ENCODE measurements around the gene WDR38.
"Not testable (repeated sequence)": the region's sequence is repeated elsewhere in the genome, so short reads cannot be mapped to it uniquely, and the experiment has no call there.

Gene WDR38

DNA sequence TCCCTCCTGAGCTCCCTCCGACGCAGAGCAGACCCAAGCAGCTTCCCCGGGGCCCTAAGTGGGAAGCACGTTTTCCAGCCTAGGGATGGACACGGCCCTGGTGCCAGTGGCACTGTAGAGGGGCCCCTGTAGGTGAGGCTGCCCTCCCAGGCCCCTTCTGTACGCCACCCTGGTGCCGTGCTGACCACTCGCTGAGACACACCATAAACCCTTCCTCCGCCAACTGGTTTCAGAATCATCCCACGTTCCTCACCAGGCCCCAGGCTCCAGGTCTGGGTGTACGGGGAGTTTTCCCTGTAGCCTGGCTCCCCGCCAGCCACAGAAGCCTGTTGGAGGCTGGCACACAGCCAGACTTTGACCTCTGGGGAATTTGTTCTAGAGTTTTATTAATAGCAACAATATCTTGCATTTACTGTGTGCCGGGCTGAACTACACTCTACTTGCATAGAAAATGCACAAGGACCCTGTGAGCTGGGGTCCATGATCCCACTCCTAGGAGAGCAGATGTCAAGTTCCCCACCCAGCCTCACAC, 18.2 kb upstream of the WDR38 start:
- H3K9ac ChIP-seq (ENCODE audit: insufficient read length, low read depth), result no peak overlapping the region
- peaks cover 6% of the 10 kb centered on the region for H3K4me1 ChIP-seq (ENCODE audit: insufficient read depth, insufficient read length)
- no peak for DNase-seq (ENCODE audit: low read depth, low spot score)
- TF ChIP-seq YY1 (IDR thresholded peaks at IDR 0.05; ENCODE audit: insufficient read depth, insufficient read length), result no peak
- TF ChIP-seq ZNF274 (IDR thresholded peaks at IDR 0.05; ENCODE audit: low read depth, low read length), result no peak
- no peak for TF ChIP-seq SUZ12 (IDR thresholded peaks at IDR 0.05; ENCODE audit: extremely low read depth, insufficient read depth, insufficient read length)
- H3K27me3 ChIP-seq (ENCODE audit: insufficient read depth, insufficient read length), result no peaks in the 10 kb centered on the region
- no peaks in the 10 kb centered on the region for H3K36me3 ChIP-seq (ENCODE audit: insufficient read depth, insufficient read length, low read length)
- no peaks in the 10 kb centered on the region for H3K9me3 ChIP-seq (ENCODE audit: insufficient read depth, low read length)
- no peak overlapping the region for H3K4me3 ChIP-seq (ENCODE audit: insufficient read length, low read depth)

DNA sequence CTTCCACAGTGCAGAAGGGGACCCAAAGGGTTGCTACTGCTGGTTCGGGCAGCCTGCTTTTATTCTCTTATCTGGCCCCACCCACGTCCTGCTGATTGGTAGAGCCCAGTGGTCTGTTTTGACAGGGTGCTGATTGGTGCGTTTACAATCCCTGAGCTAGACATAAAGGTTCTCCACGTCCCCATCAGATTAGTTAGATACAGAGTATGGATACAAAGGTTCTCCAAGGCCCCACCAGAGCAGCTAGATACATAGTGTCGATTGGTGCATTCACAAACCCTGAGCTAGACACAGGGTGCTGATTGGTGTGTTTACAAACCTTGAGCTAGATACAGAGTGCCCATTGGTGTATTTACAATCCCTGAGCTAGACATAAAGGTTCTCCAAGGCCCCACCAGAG, 15.1 kb upstream of the WDR38 start:
- H3K27me3 ChIP-seq (ENCODE audit: insufficient read depth, insufficient read length); DNase-seq (ENCODE audit: low read depth, low spot score); H3K36me3 ChIP-seq (ENCODE audit: insufficient read depth, insufficient read length, low read length); H3K4me1 ChIP-seq (ENCODE audit: insufficient read depth, insufficient read length); H3K9ac ChIP-seq (ENCODE audit: insufficient read length, low read depth); H3K9me3 ChIP-seq (ENCODE audit: insufficient read depth, low read length); H3K4me3 ChIP-seq (ENCODE audit: insufficient read length, low read depth): not testable (repeated sequence)

DNA sequence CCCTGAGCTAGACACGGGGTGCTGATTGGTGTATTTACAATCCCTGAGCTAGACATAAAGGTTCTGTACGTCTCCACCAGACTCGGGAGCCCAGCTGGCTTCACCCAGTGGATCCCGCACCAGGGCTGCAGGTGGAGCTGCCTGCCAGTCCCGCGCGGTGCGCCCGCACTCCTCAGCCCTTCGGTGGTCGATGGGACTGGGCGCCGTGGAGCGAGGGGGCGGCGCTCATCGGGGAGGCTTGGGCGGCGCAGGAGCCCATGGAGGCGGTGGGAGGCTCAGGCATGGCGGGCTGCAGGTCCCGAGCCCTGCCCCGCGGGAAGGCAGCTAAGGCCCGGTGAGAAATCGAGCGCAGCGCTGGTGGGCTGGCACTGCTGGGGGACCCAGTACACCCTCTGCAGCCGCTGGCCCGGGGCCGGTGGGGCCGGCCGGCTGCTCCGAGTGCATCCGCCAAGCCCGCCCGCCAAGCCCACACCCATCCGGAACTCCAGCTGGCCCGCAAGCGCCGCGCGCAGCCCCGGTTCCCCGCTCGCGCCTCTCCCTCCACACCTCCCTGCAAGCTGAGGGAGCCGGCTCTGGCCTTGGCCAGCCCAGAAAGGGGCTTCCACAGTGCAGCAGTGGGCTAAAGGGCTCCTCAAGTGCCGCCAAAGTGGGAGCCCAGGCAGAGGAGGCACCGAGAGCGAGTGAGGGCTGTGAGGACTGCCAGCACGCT, 14.5 kb upstream of the WDR38 start:
- H3K4me1 ChIP-seq (ENCODE audit: insufficient read depth, insufficient read length); H3K4me3 ChIP-seq (ENCODE audit: insufficient read length, low read depth); H3K9me3 ChIP-seq (ENCODE audit: insufficient read depth, low read length); H3K36me3 ChIP-seq (ENCODE audit: insufficient read depth, insufficient read length, low read length); H3K9ac ChIP-seq (ENCODE audit: insufficient read length, low read depth); DNase-seq (ENCODE audit: low read depth, low spot score); H3K27me3 ChIP-seq (ENCODE audit: insufficient read depth, insufficient read length): not testable (repeated sequence)

DNA sequence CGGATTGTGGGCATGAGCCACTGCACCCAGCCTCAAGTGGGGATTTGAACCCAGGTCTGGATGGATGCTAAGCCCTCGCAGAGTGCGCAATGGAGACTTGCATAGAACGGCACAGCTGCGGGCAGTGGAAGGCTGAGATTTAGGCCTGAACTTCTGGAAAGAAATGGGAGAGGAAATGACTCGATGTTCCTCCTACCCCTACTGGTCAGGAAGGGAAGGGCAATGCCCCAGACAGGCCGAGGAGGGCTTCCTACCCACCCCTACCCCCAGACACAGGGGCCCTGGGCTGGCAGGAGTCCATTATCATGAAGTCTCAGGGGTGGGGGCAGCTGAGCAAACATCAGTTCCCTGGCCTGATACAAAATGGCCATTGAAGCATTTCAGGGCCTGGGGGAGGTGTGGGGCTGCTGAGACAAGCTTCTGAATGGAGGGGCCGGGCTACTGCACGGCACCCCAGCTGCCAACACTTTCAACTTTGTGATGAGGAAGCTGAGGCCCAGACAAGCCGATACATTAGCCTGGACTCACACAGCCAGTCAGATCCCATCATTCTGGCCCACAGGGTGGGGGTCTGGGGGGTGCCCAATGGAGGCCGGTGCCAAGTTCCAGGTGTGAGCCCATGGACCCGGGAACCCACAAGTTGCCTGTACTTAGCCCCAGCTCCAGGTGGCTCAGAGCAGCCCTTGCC, 13.5 kb upstream of the WDR38 start:
- Histone ChIP-seq H3K36me3 (ENCODE audit: insufficient read depth, insufficient read length, low read length) (no peaks in the 10 kb centered on the region), H3K27me3 (ENCODE audit: insufficient read depth, insufficient read length) (no peaks in the 10 kb centered on the region), H3K4me3 (ENCODE audit: insufficient read length, low read depth) (no peak overlapping the region), H3K9me3 (ENCODE audit: insufficient read depth, low read length) (no peaks in the 10 kb centered on the region), H3K4me1 (ENCODE audit: insufficient read depth, insufficient read length) (peaks cover 8% of the 10 kb centered on the region), H3K9ac (ENCODE audit: insufficient read length, low read depth) (no peak overlapping the region)
- TF ChIP-seq ZNF274 (IDR thresholded peaks at IDR 0.05; ENCODE audit: low read depth, low read length) (no peak), SUZ12 (IDR thresholded peaks at IDR 0.05; ENCODE audit: extremely low read depth, insufficient read depth, insufficient read length) (no peak), YY1 (IDR thresholded peaks at IDR 0.05; ENCODE audit: insufficient read depth, insufficient read length) (no peak)
- peak; percentile 51 for DNase-seq (ENCODE audit: low read depth, low spot score)

DNA sequence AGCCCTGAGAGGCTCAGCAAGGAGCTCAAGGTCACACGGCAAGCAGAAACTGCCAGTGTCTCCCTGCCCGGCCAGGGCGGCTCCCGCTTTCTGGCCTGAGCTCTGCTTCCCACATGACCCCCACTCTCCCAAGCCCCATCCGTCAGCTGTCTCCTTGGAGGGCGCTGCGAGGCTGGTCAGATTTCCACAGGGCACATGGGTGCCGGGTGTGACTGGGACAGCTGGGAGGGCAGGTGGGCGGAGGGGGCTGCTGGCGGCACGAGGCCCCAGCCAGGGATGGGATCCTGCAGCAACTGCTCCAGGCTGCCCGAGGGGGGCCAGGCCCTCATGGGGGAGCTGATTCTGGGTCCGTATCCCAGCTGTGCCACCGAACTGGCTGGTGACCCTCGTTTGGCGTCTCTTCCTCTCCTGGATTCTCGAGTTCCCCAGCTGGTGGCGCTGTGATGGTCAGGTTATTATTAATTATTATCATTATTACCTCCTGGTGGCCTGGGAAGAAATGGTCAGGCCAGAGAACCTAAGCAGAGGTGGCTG, 12.9 kb upstream of the WDR38 start:
- no peaks in the 10 kb centered on the region for H3K9me3 ChIP-seq (ENCODE audit: insufficient read depth, low read length)
- no peaks in the 10 kb centered on the region for H3K36me3 ChIP-seq (ENCODE audit: insufficient read depth, insufficient read length, low read length)
- H3K27me3 ChIP-seq (ENCODE audit: insufficient read depth, insufficient read length), result no peaks in the 10 kb centered on the region
- H3K4me3 ChIP-seq (ENCODE audit: insufficient read length, low read depth), result no peak overlapping the region
- no peak overlapping the region for H3K9ac ChIP-seq (ENCODE audit: insufficient read length, low read depth)
- H3K4me1 ChIP-seq (ENCODE audit: insufficient read depth, insufficient read length), result peaks cover 5% of the 10 kb centered on the region
- TF ChIP-seq YY1 (IDR thresholded peaks at IDR 0.05; ENCODE audit: insufficient read depth, insufficient read length) (no peak), ZNF274 (IDR thresholded peaks at IDR 0.05; ENCODE audit: low read depth, low read length) (no peak), SUZ12 (IDR thresholded peaks at IDR 0.05; ENCODE audit: extremely low read depth, insufficient read depth, insufficient read length) (no peak)
- no peak for DNase-seq (ENCODE audit: low read depth, low spot score)

DNA sequence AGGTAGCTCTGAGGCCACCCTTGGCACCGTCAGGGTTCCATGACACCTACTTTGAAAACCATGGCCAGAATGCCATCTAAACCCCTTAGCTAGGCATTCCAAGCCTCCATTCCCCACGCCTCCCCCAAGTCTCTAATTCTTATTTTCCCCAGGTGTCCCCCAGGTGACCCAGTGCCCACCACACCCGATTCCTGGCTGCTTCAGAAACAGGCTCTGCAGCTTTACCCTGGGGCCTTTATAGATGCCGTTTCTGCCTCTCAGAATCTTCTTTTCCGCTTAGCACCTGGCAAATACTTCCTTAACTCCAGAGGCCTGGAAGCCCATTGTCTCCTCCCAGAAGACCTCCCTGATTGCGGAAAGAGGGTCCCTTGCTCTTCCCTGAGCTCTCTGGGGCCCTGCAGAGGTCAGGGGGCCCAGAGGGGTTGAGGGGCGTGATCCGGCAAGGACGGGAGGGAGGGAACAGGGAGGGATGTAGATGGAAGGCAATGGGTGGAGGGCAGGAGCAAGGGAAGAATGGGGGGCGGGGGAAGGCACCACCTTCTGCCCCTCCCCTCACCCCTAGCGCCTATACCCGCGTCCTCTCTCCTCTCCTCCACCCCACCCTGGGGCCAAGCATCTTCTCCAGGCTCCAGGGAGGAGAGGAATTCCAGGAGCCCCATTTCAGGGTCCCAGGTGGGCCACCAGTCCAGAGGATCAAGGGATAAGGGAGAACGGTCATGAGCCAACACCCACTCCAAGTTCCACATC, 12.0 kb upstream of the WDR38 start:
- Histone ChIP-seq H3K4me3 (ENCODE audit: insufficient read length, low read depth) (no peak overlapping the region), H3K9ac (ENCODE audit: insufficient read length, low read depth) (no peak overlapping the region), H3K36me3 (ENCODE audit: insufficient read depth, insufficient read length, low read length) (no peaks in the 10 kb centered on the region), H3K4me1 (ENCODE audit: insufficient read depth, insufficient read length) (peaks cover 5% of the 10 kb centered on the region), H3K27me3 (ENCODE audit: insufficient read depth, insufficient read length) (no peaks in the 10 kb centered on the region), H3K9me3 (ENCODE audit: insufficient read depth, low read length) (no peaks in the 10 kb centered on the region)
- TF ChIP-seq SUZ12 (IDR thresholded peaks at IDR 0.05; ENCODE audit: extremely low read depth, insufficient read depth, insufficient read length) (no peak), ZNF274 (IDR thresholded peaks at IDR 0.05; ENCODE audit: low read depth, low read length) (no peak), YY1 (IDR thresholded peaks at IDR 0.05; ENCODE audit: insufficient read depth, insufficient read length) (no peak)
- no peak for DNase-seq (ENCODE audit: low read depth, low spot score)

DNA sequence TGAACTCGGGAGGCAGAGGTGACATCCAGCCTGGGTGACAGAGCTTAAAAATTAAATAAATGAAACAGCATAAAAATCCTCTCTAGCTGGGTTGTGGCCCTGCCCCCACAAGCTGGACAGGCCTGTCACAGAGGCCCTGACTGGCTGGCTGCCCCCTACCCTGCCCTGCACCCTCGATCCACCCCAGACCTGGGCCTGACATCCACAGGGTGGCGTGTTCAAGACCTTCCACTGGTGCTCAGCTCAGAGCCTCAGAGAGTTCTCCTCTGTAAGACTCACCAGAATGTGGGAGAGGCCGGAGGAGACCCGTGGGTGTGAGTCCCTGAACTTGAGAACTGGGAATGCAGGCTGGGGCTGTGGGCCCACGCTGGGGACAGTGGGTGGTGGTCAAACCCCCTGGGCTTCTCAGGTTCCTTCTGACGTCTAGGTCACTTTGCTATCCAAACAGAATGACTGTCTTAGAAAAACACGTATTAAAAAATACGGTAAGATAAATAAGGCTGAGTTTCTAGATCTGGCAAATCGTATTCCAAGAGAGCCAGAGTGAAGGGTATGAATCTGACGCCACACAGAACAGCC, 9.7 kb upstream of the WDR38 start:
- TF ChIP-seq SUZ12 (IDR thresholded peaks at IDR 0.05; ENCODE audit: extremely low read depth, insufficient read depth, insufficient read length) (no peak), YY1 (IDR thresholded peaks at IDR 0.05; ENCODE audit: insufficient read depth, insufficient read length) (no peak), ZNF274 (IDR thresholded peaks at IDR 0.05; ENCODE audit: low read depth, low read length) (no peak)

More for the DNA sequence above, 9.7 kb upstream of the WDR38 start:
- no peak for DNase-seq (ENCODE audit: low read depth, low spot score)
- Histone ChIP-seq H3K4me1 (ENCODE audit: insufficient read depth, insufficient read length) (peaks cover 5% of the 10 kb centered on the region), H3K36me3 (ENCODE audit: insufficient read depth, insufficient read length, low read length) (no peaks in the 10 kb centered on the region), H3K27me3 (ENCODE audit: insufficient read depth, insufficient read length) (no peaks in the 10 kb centered on the region), H3K9me3 (ENCODE audit: insufficient read depth, low read length) (no peaks in the 10 kb centered on the region), H3K4me3 (ENCODE audit: insufficient read length, low read depth) (no peak overlapping the region), H3K9ac (ENCODE audit: insufficient read length, low read depth) (no peak overlapping the region)
